DOHH2 (cell line): Measurements from ENCODE around the gene ARIH1.

Experiments used
- H3F3A ChIP-seq: fragments of 200-600 bp; sonication (generic), shearing (Covaris generic); 2 replicates; pipeline ENCODE4 v1.6.0; 2016; ENCODE audit warnings: antibody characterized with exemption, mild to moderate bottlenecking; ENCODE audit not compliant: control insufficient read depth, insufficient read depth
- H3K27ac ChIP-seq: fragments of 200-600 bp; sonication (generic); 2 replicates; pipeline ENCODE4 v1.5.1; 2014; ENCODE audit warnings: low read depth, mild to moderate bottlenecking, low read length, moderate library complexity
- H3K27me3 ChIP-seq: fragments of 200-600 bp; sonication (generic); 2 replicates; pipeline ENCODE4 v1.6.1; 2014; ENCODE audit warnings: mild to moderate bottlenecking, low read length, mixed read lengths; ENCODE audit not compliant: control insufficient read depth
- H3K36me3 ChIP-seq: fragments of 200-600 bp; sonication (generic); 2 replicates; pipeline ENCODE4 v1.6.1; 2014; ENCODE audit warnings: mild to moderate bottlenecking, low read length, moderate library complexity, mixed read lengths; ENCODE audit not compliant: control insufficient read depth
- H3K4me1 ChIP-seq: fragments of 200-600 bp; sonication (generic); 2 replicates; pipeline ENCODE4 v1.6.1; 2014; ENCODE audit warnings: mild to moderate bottlenecking, low read length, mixed read lengths; ENCODE audit not compliant: control insufficient read depth
- H3K4me2 ChIP-seq: fragments of 200-600 bp; sonication (generic); 2 replicates; pipeline ENCODE4 v1.6.0; 2014; ENCODE audit warnings: mild to moderate bottlenecking, low read length, moderate library complexity
- H3K4me3 ChIP-seq: fragments of 200-600 bp; sonication (generic); 2 replicates; pipeline ENCODE4 v1.5.1; 2014; ENCODE audit warnings: mild to moderate bottlenecking, low read length, mixed read lengths
- H3K79me2 ChIP-seq: fragments of 200-600 bp; sonication (generic); 2 replicates; pipeline ENCODE4 v1.6.1; 2014; ENCODE audit warnings: mild to moderate bottlenecking, low read length, mixed read lengths; ENCODE audit not compliant: control insufficient read depth
- H3K9me2 ChIP-seq: fragments of 200-600 bp; sonication (generic); replicated peaks from 2 replicates; pipeline ENCODE4 v1.6.1; 2014; ENCODE audit warnings: mild to moderate bottlenecking, low read length, mixed read lengths; ENCODE audit not compliant: control insufficient read depth
- H3K9me3 ChIP-seq: fragments of 200-600 bp; sonication (generic); 2 replicates; pipeline ENCODE4 v1.6.1; 2014; ENCODE audit warnings: antibody characterized with exemption, low read length, mixed read lengths; ENCODE audit not compliant: control insufficient read depth, insufficient read depth
- H4K20me1 ChIP-seq: fragments of 200-600 bp; sonication (generic); 2 replicates; pipeline ENCODE4 v1.6.0; 2014; ENCODE audit warnings: low read depth, mild to moderate bottlenecking, antibody characterized with exemption, low read length, moderate library complexity; ENCODE audit not compliant: control insufficient read depth, insufficient read depth
- EZH2phosphoT487 ChIP-seq: fragments of 200-600 bp; sonication (generic); IDR thresholded peaks from 2 replicates; pipeline ENCODE4 v1.6.1; 2017; ENCODE audit warnings: borderline replicate concordance, mild to moderate bottlenecking, antibody characterized with exemption, low read length, moderate library complexity, mixed read lengths
- TF ChIP-seq, protein P1 (sequence below): fragments of 200-600 bp; sonication (generic); IDR thresholded peaks from one replicate; pipeline ENCODE4 v1.5.1; 2014; ENCODE audit warnings: antibody characterized with exemption, mild to moderate bottlenecking, low read depth, low read length; ENCODE audit not compliant: poor library complexity, severe bottlenecking

ARIH1 gene

GRCh38 chr15:72535911-72536310 lies 61.8 kb downstream of the ARIH1 start:
- H3K27me3 ChIP-seq = no peaks in the 10 kb centered on the region
- no peak overlapping the region for H3K4me2 ChIP-seq
- H3F3A ChIP-seq = no peaks in the 10 kb centered on the region; the same call in 1 of the 2 replicates
- H3K36me3 ChIP-seq = peaks cover 22% of the 10 kb centered on the region
- TF ChIP-seq, protein P1, sequence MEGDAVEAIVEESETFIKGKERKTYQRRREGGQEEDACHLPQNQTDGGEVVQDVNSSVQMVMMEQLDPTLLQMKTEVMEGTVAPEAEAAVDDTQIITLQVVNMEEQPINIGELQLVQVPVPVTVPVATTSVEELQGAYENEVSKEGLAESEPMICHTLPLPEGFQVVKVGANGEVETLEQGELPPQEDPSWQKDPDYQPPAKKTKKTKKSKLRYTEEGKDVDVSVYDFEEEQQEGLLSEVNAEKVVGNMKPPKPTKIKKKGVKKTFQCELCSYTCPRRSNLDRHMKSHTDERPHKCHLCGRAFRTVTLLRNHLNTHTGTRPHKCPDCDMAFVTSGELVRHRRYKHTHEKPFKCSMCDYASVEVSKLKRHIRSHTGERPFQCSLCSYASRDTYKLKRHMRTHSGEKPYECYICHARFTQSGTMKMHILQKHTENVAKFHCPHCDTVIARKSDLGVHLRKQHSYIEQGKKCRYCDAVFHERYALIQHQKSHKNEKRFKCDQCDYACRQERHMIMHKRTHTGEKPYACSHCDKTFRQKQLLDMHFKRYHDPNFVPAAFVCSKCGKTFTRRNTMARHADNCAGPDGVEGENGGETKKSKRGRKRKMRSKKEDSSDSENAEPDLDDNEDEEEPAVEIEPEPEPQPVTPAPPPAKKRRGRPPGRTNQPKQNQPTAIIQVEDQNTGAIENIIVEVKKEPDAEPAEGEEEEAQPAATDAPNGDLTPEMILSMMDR = no peak
- TF ChIP-seq EZH2phosphoT487 = no peak
- H3K4me3 ChIP-seq = no peak overlapping the region
- no peak overlapping the region for H3K27ac ChIP-seq
- peaks cover 9% of the 10 kb centered on the region; the same call in 1 of the 2 replicates for H3K9me3 ChIP-seq
- H3K9me2 ChIP-seq = no peaks in the 10 kb centered on the region
- H3K79me2 ChIP-seq = peaks cover 69% of the 10 kb centered on the region
- no peaks in the 10 kb centered on the region for H4K20me1 ChIP-seq
- H3K4me1 ChIP-seq = no peaks in the 10 kb centered on the region

GRCh38 chr15:72536506-72536905 lies 62.4 kb downstream of the ARIH1 start:
- Histone ChIP-seq H3K9me2 (no peaks in the 10 kb centered on the region), H3K4me1 (no peaks in the 10 kb centered on the region), H3K79me2 (peaks cover 72% of the 10 kb centered on the region), H3K9me3 (peaks cover 9% of the 10 kb centered on the region; the same call in 1 of the 2 replicates), H3K27ac (no peak overlapping the region), H4K20me1 (no peaks in the 10 kb centered on the region), H3K27me3 (no peaks in the 10 kb centered on the region), H3K4me2 (no peak overlapping the region), H3F3A (no peaks in the 10 kb centered on the region), H3K36me3 (peaks cover 22% of the 10 kb centered on the region), H3K4me3 (no peak overlapping the region)
- TF ChIP-seq EZH2phosphoT487 = no peak
- TF ChIP-seq, protein P1 = no peak

- Histone ChIP-seq H3K27ac (no peak overlapping the region), H3K4me2 (no peak overlapping the region), H3F3A (no peaks in the 10 kb centered on the region), H3K27me3 (no peaks in the 10 kb centered on the region), H3K4me3 (no peak overlapping the region), H3K36me3 (peaks cover 20% of the 10 kb centered on the region), H3K9me2 (no peaks in the 10 kb centered on the region), H3K9me3 (peaks cover 9% of the 10 kb centered on the region; the same call in 1 of the 2 replicates), H3K79me2 (peaks cover 75% of the 10 kb centered on the region), H4K20me1 (peaks cover 7% of the 10 kb centered on the region; the same call in 1 of the 2 replicates), H3K4me1 (no peaks in the 10 kb centered on the region)
- no peak for TF ChIP-seq EZH2phosphoT487
- TF ChIP-seq, protein P1 = no peak
Measured at GRCh38 chr15:72538931-72539330, 64.8 kb downstream of the ARIH1 start.
